GM19397 (cell line): Measurements from ENCODE around the gene BLVRA.

ENCODE experiments used
- ATAC-seq: cut with Tn5 transposase; IDR thresholded peaks from one replicate; pipeline ENCODE4 v1.9.1; 2021; ENCODE audit warnings: mild to moderate bottlenecking, moderate library complexity; ENCODE audit not compliant: unreplicated experiment

BLVRA gene

GRCh38 chr7:43749383-43749940, 9.0 kb upstream of the BLVRA start:
- no peak for ATAC-seq

GRCh38 chr7:43750016-43750887, 8.2 kb upstream of the BLVRA start:
- ATAC-seq, result no peak

GRCh38 chr7:43752411-43752810, 6.1 kb upstream of the BLVRA start:
- no peak for ATAC-seq

- ATAC-seq, result no peak
Observed at GRCh38 chr7:43753271-43753810, 5.1 kb upstream of the BLVRA start.

- ATAC-seq, result no peak
Observed at GRCh38 chr7:43753843-43754242, 4.6 kb upstream of the BLVRA start.

GRCh38 chr7:43754596-43754995, 3.9 kb upstream of the BLVRA start:
- no peak for ATAC-seq

- no peak for ATAC-seq
Observed at GRCh38 chr7:43756368-43757072, 2.0 kb upstream of the BLVRA start.

GRCh38 chr7:43757073-43757720, 1.3 kb upstream of the BLVRA start:
- ATAC-seq, result no peak

GRCh38 chr7:43758822-43759683, 573 bp downstream of the BLVRA start:
- ATAC-seq, result peak; percentile 59

- ATAC-seq, result no peak
Observed at GRCh38 chr7:43760861-43761260, 2.4 kb downstream of the BLVRA start.

GRCh38 chr7:43761382-43761781, 2.9 kb downstream of the BLVRA start:
- no peak for ATAC-seq

- no peak for ATAC-seq
Observed at GRCh38 chr7:43761938-43762692, 3.6 kb downstream of the BLVRA start.

- ATAC-seq, result no peak
Observed at GRCh38 chr7:43763183-43763582, 4.7 kb downstream of the BLVRA start.

GRCh38 chr7:43764039-43764761, 5.7 kb downstream of the BLVRA start:
- peak; percentile 53 for ATAC-seq

- no peak for ATAC-seq
Observed at GRCh38 chr7:43764807-43765491, 6.5 kb downstream of the BLVRA start.

- no peak for ATAC-seq
Observed at GRCh38 chr7:43766564-43766963, 8.1 kb downstream of the BLVRA start.

GRCh38 chr7:43767311-43767710, 8.8 kb downstream of the BLVRA start:
- ATAC-seq, result no peak

- no peak for ATAC-seq
Observed at GRCh38 chr7:43768201-43768886, 9.9 kb downstream of the BLVRA start.
